Keratinocyte (primary cell): ENCODE data around the gene PCDHGC5. TPM values are rescaled to one million over a fixed set of nuclear protein-coding genes. Genes with fewer than 3 reads are reported as not detected.

Experiments used
- DNase-seq: peaks from one replicate; pipeline ENCODE4 v3.0.0-alpha.2; 2011; ENCODE audit warnings: low read depth, missing footprints, low spot score
- FAIRE-seq: peaks from 2 replicates; lab custom pipeline; 2011; peaks lifted over from hg19 to GRCh38; lab: Jason Lieb, UNC
- H2AFZ ChIP-seq: 2 replicates; pipeline ENCODE4 v1.6.0; 2012; ENCODE audit warnings: low read length, control low read depth, inconsistent platforms; ENCODE audit not compliant: control insufficient read depth
- H3K27ac ChIP-seq: 2 replicates; pipeline ENCODE4 v1.5.1; 2011; ENCODE audit warnings: low read length; ENCODE audit not compliant: control insufficient read depth, insufficient read depth
- H3K27me3 ChIP-seq: 3 replicates; pipeline ENCODE4 v1.6.0; 2011; ENCODE audit warnings: low read length; ENCODE audit not compliant: control insufficient read depth, insufficient read depth; ENCODE audit errors: extremely low read depth
- H3K36me3 ChIP-seq, 2 experiments: 2 replicates in 1 of 2; 3 replicates in 1 of 2; pipeline ENCODE4 v1.5.1; 2011; ENCODE audit warnings: low read length in 2 of 2, mild to moderate bottlenecking in 1 of 2; ENCODE audit not compliant: control insufficient read depth in 2 of 2, insufficient read depth in 2 of 2; ENCODE audit errors: extremely low read depth in 1 of 2
- H3K4me1 ChIP-seq: 3 replicates; pipeline ENCODE4 v1.5.1; 2011; ENCODE audit warnings: low read length; ENCODE audit not compliant: control insufficient read depth, insufficient read depth; ENCODE audit errors: extremely low read depth
- H3K4me2 ChIP-seq: 3 replicates; pipeline ENCODE4 v1.6.0; 2011; ENCODE audit warnings: low read depth, low read length; ENCODE audit not compliant: control insufficient read depth, insufficient read depth; ENCODE audit errors: extremely low read depth
- H3K4me3 ChIP-seq, 3 experiments: fragments of 200-600 bp in 1 of 3; sonication (generic) in 1 of 3; 2 replicates in 2 of 3; 3 replicates in 1 of 3; pipeline ENCODE4 v1.5.1; 2011 to 2016; ENCODE audit warnings: low read length in 3 of 3, mild to moderate bottlenecking in 3 of 3, control low read depth in 2 of 3, inconsistent platforms in 1 of 3, low read depth in 1 of 3, mixed read lengths in 1 of 3, mixed run types in 1 of 3, moderate library complexity in 1 of 3; ENCODE audit not compliant: control insufficient read depth in 2 of 3, insufficient read depth in 2 of 3; ENCODE audit errors: extremely low read depth in 1 of 3
- H3K79me2 ChIP-seq: 2 replicates; pipeline ENCODE4 v1.6.0; 2012; ENCODE audit warnings: low read length; ENCODE audit not compliant: control insufficient read depth, insufficient read depth
- H3K9ac ChIP-seq: 3 replicates; pipeline ENCODE4 v1.6.0; 2011; ENCODE audit warnings: low read length; ENCODE audit not compliant: control insufficient read depth, insufficient read depth; ENCODE audit errors: extremely low read depth
- H3K9me1 ChIP-seq: 3 replicates; pipeline ENCODE4 v1.6.0; 2011; ENCODE audit warnings: low read length; ENCODE audit not compliant: control insufficient read depth, insufficient read depth; ENCODE audit errors: extremely low read depth
- H3K9me3 ChIP-seq: 2 replicates; pipeline ENCODE4 v1.5.1; 2012; ENCODE audit warnings: low read depth, low read length; ENCODE audit not compliant: control insufficient read depth
- H4K20me1 ChIP-seq: 3 replicates; pipeline ENCODE4 v1.6.0; 2011; ENCODE audit warnings: low read length; ENCODE audit not compliant: control insufficient read depth, insufficient read depth; ENCODE audit errors: extremely low read depth
- CTCF ChIP-seq, 3 experiments: IDR thresholded peaks in 1 of 3; conservative IDR thresholded peaks in 1 of 3; optimal IDR thresholded peaks in 1 of 3; 2 replicates in 2 of 3; 3 replicates in 1 of 3; pipeline versions ENCODE3 to v1.5.1; 2011; ENCODE audit warnings: low read length in 3 of 3, mild to moderate bottlenecking in 3 of 3, moderate library complexity in 2 of 3, control low read depth in 1 of 3, inconsistent platforms in 1 of 3; ENCODE audit not compliant: insufficient read depth in 2 of 3; ENCODE audit errors: extremely low read depth in 1 of 3
- EZH2 ChIP-seq: IDR thresholded peaks from one replicate; pipeline ENCODE4 v1.6.1; 2012; ENCODE audit warnings: inconsistent platforms, mild to moderate bottlenecking, low read length, moderate library complexity
- dilution Hi-C: fragments of 300-500 bp; cut with MboI; formaldehyde crosslinking; loops from one replicate; pipeline ENCODE4 v1.7.0; 2020; ENCODE audit warnings: low sequenced_read_pairs; ENCODE audit not compliant: extremely low pct_ligation_motif_present
- polyA plus RNA-seq, 5 experiments: library from polyadenylated mRNA; depleted of rRNA in 3 of 5; stranded (reverse) in 3 of 5; stranded (forward) in 1 of 5; unstranded in 1 of 5; fragments of >200 nt; gene quantifications; 1 replicate in 1 of 5; 2 replicates in 3 of 5; 3 replicates in 1 of 5; pipeline versions ENCODE4 v1.2.1 to v1.2.3, GENCODE V29; 2011 to 2012; ENCODE audit warnings: missing spikeins in 2 of 5, low read depth in 1 of 5, low replicate concordance in 1 of 5

The PCDHGC5 gene
- polyA plus RNA-seq, 1 donor (not counting 4 experiments of a cell fraction or from before 2014, with no cell fraction given), result 0.77 TPM

GRCh38 chr5:141495453-141495811 is 6.6 kb downstream of the PCDHGC5 start:
- Histone ChIP-seq H3K4me1 (no peaks in the 10 kb centered on the region), H3K9me1 (no peaks in the 10 kb centered on the region), H3K9me3 (no peaks in the 10 kb centered on the region), H3K4me3 (no peak overlapping the region), H3K9ac (no peak overlapping the region), H4K20me1 (no peaks in the 10 kb centered on the region), H3K27ac (no peak overlapping the region), H3K4me2 (no peak overlapping the region), H2AFZ (no peak overlapping the region), H3K79me2 (no peaks in the 10 kb centered on the region), H3K27me3 (no peaks in the 10 kb centered on the region), H3K36me3 (peaks cover 0 to 5% of the 10 kb centered on the region in 2 experiments)
- no peak for TF ChIP-seq CTCF (optimal IDR thresholded peaks at IDR 0.05 in 1 of 3, IDR thresholded peaks at IDR 0.05 in 1 of 3, conservative IDR thresholded peaks at IDR 0.05 in 1 of 3; ENCODE audit: extremely low read depth in 1 of 3, insufficient read depth in 2 of 3, low read length in 3 of 3)
- no peak for TF ChIP-seq EZH2
- DNase-seq (no peak), FAIRE-seq (no peak)
- dilution Hi-C loops, result no loop called here

GRCh38 chr5:141496038-141496437 is 7.2 kb downstream of the PCDHGC5 start:
- Histone ChIP-seq H3K36me3 (peaks cover 0 to 5% of the 10 kb centered on the region in 2 experiments), H3K4me3 (no peak overlapping the region), H3K4me2 (no peak overlapping the region), H3K9ac (no peak overlapping the region), H3K27ac (no peak overlapping the region), H3K9me1 (no peaks in the 10 kb centered on the region), H3K4me1 (no peaks in the 10 kb centered on the region), H3K79me2 (no peaks in the 10 kb centered on the region), H3K27me3 (no peaks in the 10 kb centered on the region), H4K20me1 (no peaks in the 10 kb centered on the region), H3K9me3 (no peaks in the 10 kb centered on the region), H2AFZ (no peak overlapping the region)
- dilution Hi-C loops, result no loop called here
- no peak for FAIRE-seq
- TF ChIP-seq EZH2, result no peak
- no peak for DNase-seq

GRCh38 chr5:141501761-141502160 is 12.9 kb downstream of the PCDHGC5 start:
- Histone ChIP-seq H3K27me3 (no peaks in the 10 kb centered on the region), H2AFZ (no peak overlapping the region), H3K36me3 (peaks cover 0 to 18% of the 10 kb centered on the region in 2 experiments), H3K9me3 (no peaks in the 10 kb centered on the region), H4K20me1 (no peaks in the 10 kb centered on the region), H3K4me1 (no peaks in the 10 kb centered on the region), H3K4me3 (no peak overlapping the region), H3K9ac (no peak overlapping the region), H3K27ac (no peak overlapping the region), H3K9me1 (no peaks in the 10 kb centered on the region), H3K4me2 (no peak overlapping the region), H3K79me2 (no peaks in the 10 kb centered on the region)
- no peak for DNase-seq
- TF ChIP-seq EZH2 (no peak), CTCF (optimal IDR thresholded peaks at IDR 0.05 in 1 of 3, IDR thresholded peaks at IDR 0.05 in 1 of 3, conservative IDR thresholded peaks at IDR 0.05 in 1 of 3; ENCODE audit: extremely low read depth in 1 of 3, insufficient read depth in 2 of 3, low read length in 3 of 3) (no peak)
- dilution Hi-C loops, result no loop called here
- FAIRE-seq, result no peak
